Effector CD8-positive, alpha-beta T cell (primary cell): Measurements from ENCODE around the gene AGPAT3.
"Not testable (repeated sequence)": the region's sequence is repeated elsewhere in the genome, so short reads cannot be mapped to it uniquely, and the experiment has no call there.

Experiments used
- DNase-seq: peaks from one replicate; lab custom pipeline; 2025; lab: John Stamatoyannopoulos, UW

The AGPAT3 gene

DNA sequence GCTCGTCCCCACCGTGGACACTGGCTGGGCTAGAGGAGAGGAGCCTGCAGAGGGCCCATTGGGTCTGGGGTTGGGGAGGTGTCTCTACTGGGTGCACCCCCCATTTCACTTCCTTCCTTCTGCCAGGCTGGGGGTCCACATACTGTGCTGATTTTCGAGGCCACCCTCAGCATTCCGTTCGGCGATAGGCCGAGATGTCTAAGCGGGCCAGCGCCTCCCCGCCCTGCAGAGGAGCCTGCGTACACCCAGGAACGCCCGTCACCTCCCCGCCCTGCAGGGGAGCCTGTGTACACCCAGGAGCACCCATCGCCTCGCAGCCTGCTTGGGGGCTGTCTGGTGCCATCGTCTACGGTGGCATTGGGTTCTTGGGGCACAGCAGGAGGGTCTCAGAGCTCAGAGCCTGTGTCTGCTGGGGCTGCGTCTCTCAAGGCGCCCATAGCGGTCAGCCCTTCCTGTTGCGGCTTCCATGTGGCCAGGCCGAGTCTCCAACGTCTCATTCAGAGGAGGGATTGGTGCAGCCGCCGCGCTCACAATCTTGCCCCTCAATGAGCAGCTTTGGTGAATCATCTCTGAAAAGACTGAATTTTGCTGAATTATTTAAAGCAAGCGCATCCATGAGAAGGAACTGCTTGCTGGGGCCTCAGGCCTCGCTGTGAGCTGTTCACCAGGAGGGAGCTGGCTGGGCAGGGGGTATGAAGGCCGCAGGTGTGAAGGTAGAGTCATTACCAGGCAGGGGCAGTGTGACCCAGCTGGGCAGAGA is 30.7 kb upstream of the AGPAT3 start:
- no peak for DNase-seq

DNA sequence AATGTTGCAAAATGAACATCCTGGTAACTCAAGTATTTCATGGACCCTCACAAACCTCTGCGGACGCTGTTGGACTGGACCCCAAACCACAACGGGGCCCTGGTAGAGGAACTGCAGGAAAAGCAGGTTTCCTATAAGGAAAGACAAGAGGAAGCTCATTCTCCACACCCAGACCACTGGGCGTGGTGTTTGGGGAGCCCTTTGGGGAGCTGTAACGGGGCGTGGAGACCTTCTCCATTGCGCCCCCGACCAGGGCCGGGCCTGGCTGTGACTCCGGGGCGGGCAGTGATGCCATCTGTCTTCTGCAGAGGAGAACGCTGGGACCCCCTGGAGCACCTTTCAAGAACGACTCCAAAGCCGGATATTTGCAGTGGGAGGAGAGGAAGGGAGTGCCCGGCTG is 30.0 kb upstream of the AGPAT3 start:
- no peak for DNase-seq

DNA sequence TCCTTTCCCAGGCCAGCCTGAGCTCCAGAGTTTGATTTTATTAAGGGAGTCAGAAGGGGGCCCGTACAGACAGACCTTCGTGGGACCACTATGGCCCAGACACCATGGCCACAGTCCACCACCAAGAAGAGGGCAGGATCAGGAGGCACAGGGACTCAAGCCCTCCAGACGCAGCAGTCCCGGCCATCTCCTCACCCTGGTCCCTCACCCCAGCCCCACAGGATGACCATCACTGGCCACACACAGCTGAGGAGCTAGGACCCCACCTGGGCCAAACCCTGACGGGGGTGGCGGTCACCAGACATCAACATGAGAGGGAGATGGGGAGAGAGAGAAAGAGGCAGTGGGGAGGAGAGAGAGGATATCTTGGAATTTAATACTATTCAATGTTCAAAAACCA is 29.2 kb upstream of the AGPAT3 start:
- DNase-seq: no peak

DNA sequence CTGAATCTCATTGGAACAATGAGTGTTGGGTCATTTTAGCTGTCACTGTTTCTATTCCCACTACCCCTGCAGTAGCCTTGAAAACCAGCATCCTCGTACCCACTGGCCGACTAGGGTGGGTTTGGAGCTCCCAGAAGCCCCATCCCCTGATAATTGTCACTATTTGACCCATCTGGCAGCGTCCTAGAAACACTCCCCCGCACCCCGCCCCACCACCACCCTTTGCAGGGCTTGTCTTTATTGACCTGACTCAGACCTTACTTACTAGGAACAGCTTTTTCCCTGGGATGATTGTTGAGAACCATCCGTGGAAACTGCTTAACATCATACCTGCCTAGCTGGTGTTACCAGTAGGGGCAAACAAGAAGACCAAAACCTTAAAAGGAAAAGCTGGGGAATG is 28.4 kb upstream of the AGPAT3 start:
- DNase-seq: no peak

DNA sequence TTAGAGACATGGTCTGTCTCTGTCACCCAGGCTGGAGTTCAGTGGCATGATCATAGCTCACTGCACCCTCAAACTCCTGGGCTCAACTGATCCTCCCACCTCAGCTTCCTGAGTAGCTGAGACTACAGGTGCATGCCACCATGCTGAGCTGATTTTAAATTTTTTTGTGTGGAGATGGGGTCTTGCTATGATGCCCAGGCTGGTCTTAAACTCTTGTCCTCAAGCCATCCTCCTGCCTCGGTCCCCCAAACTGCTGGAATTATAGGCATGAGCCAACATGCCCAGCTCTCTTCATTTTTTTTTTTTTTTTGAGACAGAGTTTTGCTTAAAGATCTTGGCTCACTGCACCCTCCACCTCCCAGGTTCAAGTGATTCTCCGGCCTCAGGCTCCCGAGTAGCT is 24.8 kb upstream of the AGPAT3 start:
- no peak for DNase-seq

DNA sequence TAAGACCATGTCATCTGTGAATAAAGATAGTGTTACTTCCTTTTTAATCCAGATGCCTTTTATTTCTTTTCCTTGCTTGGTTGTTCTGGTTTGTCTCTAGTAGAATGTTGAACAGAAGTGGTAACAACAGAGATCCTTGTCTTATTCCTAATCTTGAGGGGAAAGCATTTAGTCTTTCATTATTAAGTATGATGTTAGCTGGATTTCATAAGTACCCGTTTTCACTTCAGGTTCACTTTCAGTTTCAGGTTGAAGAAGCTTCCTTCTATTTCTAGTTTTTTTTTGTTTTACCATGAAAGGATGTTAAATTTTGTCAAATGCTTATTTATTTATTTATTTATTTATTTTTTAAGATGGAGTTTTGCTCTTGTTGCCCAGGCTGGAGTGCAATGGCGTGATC is 22.3 kb upstream of the AGPAT3 start:
- no peak for DNase-seq

DNA sequence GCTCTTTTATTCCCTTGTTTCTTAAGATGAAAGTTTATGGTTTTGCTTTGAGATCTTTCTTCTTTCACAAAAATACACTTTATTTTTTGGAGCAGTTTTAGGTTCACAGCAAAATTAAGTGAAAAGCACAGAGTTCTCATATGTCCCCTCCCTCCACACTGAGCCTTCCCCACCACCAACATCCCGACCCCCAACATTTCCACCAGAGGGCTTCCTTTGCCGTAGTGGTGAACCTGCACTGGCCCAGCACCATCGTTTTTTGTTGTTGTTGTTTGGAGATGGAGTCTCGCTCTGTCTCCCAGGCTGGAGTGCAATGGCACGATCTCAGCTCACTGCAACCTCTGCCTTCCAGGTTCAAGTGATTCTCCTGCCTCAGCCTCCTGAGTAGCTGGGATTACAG is 20.1 kb upstream of the AGPAT3 start:
- not testable (repeated sequence) for DNase-seq

DNA sequence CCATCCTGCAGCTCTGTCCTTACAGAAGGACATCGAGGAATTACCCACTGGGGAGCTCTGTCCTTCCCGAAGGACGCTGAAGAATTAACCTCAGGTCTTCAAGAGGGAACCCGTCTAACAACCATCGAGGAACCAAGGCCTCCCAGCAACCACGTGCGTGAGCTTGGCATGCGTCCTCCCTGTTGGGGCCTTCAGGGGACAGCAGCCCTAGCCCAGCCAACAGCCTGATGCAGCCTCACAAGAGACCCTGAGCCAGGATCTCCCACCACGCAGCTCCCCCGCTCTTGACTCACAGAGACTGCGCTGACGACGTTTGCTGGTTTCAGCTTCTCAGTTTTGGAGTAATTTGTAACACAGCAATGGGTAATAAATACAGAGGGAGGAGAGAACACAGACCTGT is 19.6 kb upstream of the AGPAT3 start:
- DNase-seq: no peak

DNA sequence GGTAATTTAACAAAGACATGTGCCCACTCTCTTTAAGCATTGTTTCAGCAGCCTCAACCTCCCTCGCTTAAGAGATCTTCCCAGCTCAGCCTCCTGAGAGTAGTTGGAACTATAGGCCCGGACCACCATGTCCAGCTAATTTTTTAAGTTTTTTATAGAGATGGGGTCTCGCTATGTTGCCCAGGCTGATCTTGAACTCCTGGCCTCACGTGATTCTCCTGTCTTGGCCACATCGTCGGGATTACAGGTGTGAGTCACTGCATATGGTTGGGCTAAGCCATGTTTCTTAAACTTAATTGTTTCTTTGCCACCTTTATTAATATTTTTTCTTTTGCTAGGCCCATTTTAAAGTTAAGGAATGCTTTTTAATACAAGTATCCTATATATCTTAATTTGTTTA is 18.6 kb upstream of the AGPAT3 start:
- DNase-seq: no peak

DNA sequence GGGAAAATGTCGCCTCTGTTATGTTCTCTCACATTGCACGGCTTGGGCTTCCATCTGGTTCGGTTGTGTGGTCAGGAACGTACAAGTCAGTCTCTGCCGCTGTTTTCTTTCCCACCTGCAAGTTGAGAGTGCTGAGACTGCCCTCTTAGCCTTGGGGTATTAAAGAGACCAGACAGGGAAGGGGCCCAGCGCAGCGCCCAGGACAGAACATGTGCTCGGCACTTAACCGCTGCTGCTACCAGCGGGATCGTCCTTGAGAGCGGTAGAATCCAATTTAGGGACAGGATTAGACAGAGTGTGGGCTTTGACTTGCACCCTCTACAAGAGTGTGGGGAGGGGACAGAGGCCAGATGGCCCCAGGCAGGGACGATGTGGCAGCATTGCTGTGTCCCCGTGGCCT is 17.7 kb upstream of the AGPAT3 start:
- no peak for DNase-seq

DNA sequence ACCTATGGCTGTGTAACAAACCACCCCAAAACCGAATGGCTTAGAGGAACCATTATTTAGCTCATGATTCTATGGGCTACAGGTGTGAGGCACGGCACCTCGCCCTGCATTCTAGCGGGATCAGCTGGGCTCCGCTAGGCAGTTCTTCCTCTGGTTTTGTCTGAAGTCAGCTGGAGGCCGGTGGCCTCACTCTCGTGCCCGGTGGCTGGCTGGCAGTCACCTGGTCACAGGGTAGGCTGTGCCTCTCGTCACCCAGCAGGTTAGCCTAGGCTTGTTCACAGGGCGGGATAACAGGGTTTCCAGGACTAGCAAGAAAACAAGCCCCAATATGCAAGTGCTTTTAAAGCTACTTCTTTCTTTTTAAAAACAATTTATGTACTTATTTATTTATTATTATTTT is 16.3 kb upstream of the AGPAT3 start:
- no peak for DNase-seq

DNA sequence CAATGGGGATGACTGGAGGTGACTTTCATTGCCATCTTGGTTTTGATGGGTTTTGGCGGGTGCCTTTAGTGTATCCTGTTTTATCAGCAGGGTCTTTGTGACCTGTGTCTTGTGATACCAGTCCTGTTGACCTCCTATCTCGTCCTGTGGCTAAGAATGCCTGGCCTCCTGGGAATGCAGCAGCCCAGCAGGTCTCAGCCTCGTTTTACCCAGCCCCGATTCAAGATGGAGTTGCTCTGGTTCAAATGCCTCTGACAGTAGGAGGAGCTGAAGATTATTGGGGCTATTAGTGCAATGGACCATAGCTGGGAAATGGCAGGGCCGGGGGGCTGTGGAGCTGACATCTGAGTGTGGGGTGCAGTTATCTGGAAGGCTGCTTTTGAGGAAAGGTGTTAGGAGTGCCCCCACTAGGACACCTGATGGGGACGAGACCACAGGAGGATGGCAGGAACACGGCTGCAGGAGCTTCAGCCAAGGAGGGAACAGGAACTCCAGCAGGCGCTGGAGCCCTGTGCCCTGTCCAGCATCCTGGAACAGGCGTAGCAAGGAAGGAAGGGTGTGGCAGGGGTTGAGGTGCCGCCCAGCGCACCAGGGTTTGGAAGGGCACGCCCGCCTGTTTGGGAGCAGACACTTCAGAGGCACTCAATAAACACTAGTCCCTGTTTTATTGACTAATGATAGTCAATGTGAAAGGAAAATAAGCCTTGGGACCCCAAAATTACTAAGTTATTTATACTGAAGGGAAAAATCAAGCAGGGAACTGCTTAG is 15.3 kb upstream of the AGPAT3 start:
- no peak for DNase-seq

DNA sequence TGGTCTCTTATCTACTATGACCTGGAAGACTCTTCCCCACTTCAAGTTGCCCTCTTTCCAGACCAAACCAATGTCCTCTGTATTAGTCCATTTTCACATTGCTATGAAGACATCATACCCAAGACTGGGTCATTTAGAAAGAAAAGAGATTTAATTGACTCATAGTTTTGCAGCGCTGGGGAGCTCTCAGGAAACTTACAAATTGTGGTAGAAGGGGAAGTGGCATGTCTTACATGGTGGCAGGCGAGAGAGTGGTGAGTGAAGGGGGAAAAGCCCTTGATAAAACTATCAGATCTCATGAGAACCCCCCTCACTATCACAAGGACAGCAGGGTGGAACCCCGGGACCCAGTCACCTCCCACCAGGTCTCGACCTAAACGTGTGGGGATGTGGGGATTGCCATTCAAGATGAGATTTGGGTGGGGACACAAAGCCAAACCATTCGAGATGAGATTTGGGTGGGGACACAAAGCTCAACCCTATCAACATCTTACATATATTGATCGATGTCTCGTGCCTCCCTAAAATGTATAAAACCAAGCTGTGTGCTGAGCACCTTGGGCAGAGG is 14.2 kb upstream of the AGPAT3 start:
- no peak for DNase-seq

DNA sequence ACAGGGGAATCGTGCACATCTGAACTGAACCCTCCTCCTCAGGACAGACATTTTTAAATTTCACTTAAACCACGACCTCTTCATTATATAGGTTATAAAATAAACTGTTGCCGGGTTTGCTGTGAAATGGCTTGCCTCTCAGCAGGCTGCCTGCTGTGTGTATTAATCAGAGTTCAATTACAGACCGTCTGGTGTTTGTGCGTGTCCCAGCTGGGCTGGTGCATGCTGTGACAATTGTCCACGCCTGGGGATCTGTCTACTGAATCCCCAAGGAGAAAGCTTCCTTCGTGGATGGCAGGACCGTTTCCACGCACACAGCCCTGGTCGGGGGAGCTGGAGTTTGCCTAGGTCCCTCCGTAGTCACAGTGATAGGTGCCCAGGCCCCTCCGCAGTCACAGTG is 13.4 kb upstream of the AGPAT3 start:
- DNase-seq: no peak

DNA sequence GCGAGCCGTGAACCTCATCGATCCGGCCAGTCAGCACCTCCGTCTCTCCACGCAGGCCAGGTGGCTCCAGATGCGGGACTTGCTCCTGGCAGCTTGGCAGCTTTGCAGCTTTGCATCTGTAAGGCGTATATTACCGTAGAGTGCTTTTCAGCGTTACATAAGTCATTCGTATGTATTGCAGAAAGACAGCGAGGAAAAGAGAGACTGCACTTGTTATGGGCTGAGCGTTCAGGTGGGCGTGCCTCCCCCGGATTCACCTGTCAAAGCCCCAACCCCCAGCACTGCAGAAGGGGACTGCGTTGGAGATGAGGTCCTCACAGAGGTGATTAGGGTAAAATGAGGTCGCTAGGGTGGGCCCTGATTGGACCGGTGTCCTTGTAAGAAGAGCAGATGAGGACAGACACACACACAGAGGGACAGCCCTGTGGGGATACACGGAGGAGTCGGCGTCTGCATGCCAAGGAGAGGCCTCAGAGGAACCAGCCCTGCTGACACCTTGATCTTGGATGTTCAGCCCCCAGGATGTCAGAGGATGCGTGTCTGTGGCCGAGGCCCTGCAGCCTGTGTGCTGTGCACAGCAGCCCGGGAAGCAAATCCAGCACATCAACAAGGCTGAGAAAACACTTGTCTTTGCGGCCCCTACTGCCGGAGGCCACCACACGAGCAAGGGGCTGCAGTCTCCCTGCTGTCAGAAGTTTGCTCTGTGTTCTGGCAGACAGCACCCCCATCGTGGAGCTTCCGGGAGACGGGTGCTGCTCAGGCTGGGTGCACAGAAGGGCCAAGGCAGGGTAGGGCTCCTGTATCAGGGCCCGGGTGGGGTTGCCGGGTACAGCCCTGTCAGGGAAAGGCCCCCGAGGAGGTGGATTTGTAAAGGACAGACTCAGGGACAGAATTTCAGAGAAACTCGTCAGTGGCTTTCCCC is 10.9 kb upstream of the AGPAT3 start:
- DNase-seq: no peak

DNA sequence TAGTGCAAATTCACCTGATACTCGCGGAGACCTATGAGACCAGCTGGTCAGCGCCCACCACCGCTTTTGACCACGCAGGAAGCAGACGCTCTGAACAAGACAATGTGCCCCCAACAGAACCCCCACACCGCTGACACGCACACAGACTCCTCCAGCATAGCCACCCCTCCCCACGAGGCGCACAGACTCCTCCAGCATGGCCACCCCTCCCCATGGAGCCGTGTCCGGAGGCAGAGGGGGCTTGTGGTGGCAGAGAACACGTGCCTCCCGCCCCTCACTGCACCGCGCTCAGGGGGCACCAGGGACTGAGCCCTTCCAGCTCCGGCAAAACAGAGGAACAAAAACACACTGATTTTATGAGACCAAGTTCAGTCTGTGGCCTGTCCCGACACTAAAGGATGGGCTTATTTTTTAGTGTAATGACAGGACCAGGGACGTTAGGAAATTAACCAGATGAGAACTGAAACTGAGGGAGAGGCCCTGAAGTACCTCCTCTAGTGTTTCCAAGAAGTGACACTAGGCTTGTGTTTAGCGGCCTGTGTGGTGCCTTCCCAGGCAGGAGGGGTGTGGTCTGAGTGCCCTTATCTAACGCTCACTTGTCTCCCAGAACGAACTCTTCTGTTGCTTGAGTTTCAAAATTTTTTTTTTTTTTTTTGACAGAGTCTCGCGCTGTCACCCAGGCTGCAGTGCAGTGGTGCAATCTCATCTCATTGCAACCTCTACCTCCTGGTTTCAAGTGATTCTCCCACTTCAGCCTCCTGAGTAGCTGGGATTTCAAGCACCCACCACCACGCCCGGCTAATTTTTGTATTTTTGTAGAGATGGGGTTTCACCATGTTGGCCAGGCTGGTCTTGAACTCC is 10.0 kb upstream of the AGPAT3 start:
- DNase-seq: no peak

DNA sequence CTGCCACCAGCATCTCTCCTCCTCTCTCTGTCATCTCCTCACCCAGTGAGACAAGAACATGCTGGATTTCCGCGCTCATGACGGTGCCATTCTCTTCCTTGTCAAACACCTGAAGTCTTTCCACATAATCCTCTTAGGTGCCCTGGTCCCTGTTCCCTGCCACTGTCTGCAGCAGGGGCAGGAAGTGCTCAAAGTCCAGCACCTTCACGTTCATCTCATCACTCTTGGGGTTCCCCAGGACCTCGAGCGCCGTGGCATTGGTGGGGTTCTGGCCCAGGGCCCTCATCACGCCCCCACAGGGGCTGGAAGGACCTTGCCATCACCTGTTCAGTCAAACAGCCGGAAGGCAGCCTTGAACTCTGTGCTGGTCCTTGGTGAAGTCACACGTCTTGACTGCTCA is 9.1 kb upstream of the AGPAT3 start:
- DNase-seq: no peak

DNA sequence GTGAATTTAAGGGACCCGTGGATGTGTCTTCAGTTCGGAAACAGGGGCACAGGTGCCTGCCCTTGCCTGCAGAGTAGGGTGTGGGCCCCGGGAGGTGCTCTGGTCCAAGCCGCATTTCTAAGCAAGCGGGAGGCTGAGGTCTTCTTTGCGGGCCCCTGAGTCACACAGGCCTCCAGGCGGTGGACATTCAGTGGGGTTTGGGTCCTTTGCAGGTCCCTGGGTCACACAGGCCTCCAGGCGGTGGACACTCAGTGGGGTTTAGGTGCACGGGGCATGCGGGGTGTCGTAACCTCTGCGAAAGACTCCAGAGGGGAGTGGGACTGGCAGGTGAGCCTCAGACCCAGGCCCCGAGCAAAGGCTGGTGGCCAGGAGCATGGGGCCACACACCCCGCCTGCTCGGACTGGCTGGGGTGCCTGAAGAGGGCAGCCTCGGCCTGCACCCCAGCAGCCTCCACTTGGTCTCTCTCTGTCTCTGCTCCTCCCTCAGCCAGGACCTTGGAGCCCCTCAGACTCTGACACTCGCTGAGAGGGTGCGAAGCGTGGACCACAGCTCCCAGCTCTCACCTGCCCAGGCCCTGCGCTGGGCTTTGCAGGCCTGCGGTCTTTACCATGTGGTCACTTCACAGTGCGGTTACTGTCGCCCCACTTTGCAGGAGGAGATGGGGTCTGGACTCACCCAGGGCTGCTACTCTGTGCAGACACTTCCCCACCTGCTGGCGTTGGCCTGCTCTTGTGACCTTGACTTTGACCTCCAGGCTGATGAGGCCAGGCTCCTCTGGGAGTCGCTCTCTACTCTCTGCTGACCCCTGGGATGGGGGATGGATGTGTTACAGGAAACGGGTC is 6.0 kb upstream of the AGPAT3 start:
- DNase-seq: no peak

DNA sequence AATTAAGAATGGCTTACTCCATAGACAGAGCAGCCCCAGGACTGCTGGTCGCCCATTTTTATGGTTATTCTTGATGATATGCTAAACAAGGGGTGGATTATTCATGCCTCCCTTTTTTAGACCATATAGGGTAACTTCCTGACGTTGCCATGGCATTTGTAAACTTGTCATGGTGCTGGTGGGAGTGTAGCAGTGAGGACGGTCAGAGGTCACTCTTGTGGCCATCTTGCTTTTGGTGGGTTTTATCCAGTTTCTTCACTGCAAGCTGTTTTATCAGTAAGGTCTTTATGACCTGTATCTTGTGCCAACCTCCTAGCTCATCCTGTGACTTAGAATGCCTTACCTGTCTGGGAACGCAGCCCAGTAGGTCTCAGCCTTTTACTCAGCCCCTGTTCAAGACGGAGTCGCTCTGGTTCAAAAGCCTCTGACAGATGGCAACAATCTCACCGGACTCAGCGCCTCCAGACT is 5.2 kb upstream of the AGPAT3 start:
- DNase-seq: no peak

DNA sequence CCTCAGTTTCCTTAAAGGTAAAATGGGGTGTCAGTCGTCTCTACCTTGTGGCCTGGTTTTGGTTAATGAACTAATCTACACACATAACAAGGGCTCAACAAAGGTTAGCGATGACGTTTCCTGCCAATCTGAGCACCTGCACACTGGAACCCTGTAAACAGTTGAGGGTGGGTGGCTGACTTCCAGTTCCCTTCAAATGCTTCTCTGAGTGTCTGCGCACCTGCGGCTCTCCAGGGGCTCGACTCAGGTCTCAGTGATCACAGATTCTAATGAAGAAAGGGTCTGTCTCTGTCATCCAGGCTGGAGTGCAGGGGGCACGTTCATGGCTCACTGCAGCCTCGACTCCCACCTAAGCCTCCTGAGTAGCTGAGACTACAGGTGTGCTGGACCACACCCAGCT is 3.3 kb upstream of the AGPAT3 start:
- no peak for DNase-seq
